Ovary (tissue), 9 donors: Measurements from ENCODE around the gene MBD5. TPM values are rescaled to one million over a fixed set of nuclear protein-coding genes. Genes with fewer than 3 reads are reported as not detected.

ENCODE experiments used
- DNase-seq, 5 donors: peaks; one replicate each; pipeline ENCODE4 v3.0.0-alpha.2; 2019 to 2020
- H3K27ac ChIP-seq, 2 donors: fragments of 200-600 bp; one replicate each; pipeline versions ENCODE4 v1.5.1 to v1.8.0; 2019 to 2022
- H3K27me3 ChIP-seq: fragments of 200-600 bp; one replicate; pipeline ENCODE4 v1.8.0; 2022
- H3K36me3 ChIP-seq: fragments of 200-600 bp; sonication (generic); one replicate; pipeline ENCODE4 v1.5.1; 2019
- H3K4me1 ChIP-seq: one replicate; pipeline ENCODE4 v1.8.1; 2013; ENCODE audit warnings: mild to moderate bottlenecking, moderate library complexity; ENCODE audit not compliant: insufficient read depth
- H3K4me3 ChIP-seq: fragments of 200-600 bp; sonication (generic); one replicate; pipeline ENCODE4 v1.5.1; 2017
- H3K9me3 ChIP-seq, 2 donors: fragments of 200-600 bp in 1 of 2; sonication (generic) in 1 of 2; one replicate each; pipeline versions ENCODE4 v1.5.1 to v1.8.1; 2013 to 2019; ENCODE audit warnings: mild to moderate bottlenecking in 1 of 2, moderate library complexity in 1 of 2
- CTCF ChIP-seq, 3 donors: fragments of 450-650 bp in 2 of 3; fragments of 200-600 bp in 1 of 3; IDR thresholded peaks; one replicate each; pipeline versions ENCODE4 v1.5.1 to v1.8.0; 2016 to 2022; ENCODE audit warnings: antibody characterized with exemption in 3 of 3, mild to moderate bottlenecking in 1 of 3
- EP300 ChIP-seq: sonication (generic); formaldehyde crosslinking; IDR thresholded peaks from one replicate; pipeline ENCODE4 v1.6.1; 2017; ENCODE audit warnings: antibody characterized with exemption
- POLR2A ChIP-seq: fragments of 450-650 bp; IDR thresholded peaks from one replicate; pipeline ENCODE4 v1.6.1; 2017; ENCODE audit warnings: antibody characterized with exemption, mild to moderate bottlenecking, moderate library complexity
- WGBS, 3 donors: extraction: QIAGEN DNeasy Blood & Tissue Kit in 1 of 3; methylation state at CpG; one replicate each; pipeline versions ENCODE4 v1.1.5 to v1.1.7; 2013 to 2017; 5-methylcytosine and 5-hydroxymethylcytosine counted together
- intact Hi-C, 4 donors: fragments of 100-400 bp; cut with DNase I; formaldehyde crosslinking; loops; one replicate each; pipeline versions ENCODE4 v1.11.0 to v1.15.1; 2022 to 2023
- polyA plus RNA-seq, 2 donors: library from polyadenylated mRNA; stranded (reverse); fragments of 200-250 nt in 1 of 2; fragments of 350-450 nt in 1 of 2; fragmentation: Illumina TruSeq in 1 of 2; extraction: RNeasy Lipid Tissue Mini Kit (QIAGEN cat#74804) in 1 of 2; gene quantifications; one replicate each; pipeline ENCODE4 v1.2.3, GENCODE V29; 2013 to 2014
- total RNA-seq, 7 donors: library from RNA; depleted of rRNA in 2 of 7; stranded (reverse); fragments of >200 nt in 2 of 7; fragmentation: NEBNext Ultra II Directional in 3 of 7; extraction: Animal tissue kit (Norgen Biotek cat#: 25700) in 3 of 7; gene quantifications; one replicate each; pipeline versions ENCODE4 v1.1.0 to v1.2.4, GENCODE V29; 2016 to 2023
- donor health status: DM: no; HTN: no; CAD: no; lungs with moderate emphysema.
- donor health status: DM: no; HTN: no; CAD: no.
- donor health status: Bipolar disorder and iron deficiency.
- donor health status: DM: yes; HTN: yes; CAD: no.
- donor health status: DM: no; HTN: no; CAD: no.
- donor health status: DM: yes; HTN: yes; CAD: no.

The MBD5 gene
- total and polyA plus RNA-seq, 9 donors, result 8.5 to 66.3 (median 45.8) TPM

- no peak for DNase-seq
- peaks cover 2% of the 10 kb centered on the region for H3K4me1 ChIP-seq
- intact Hi-C loops, result no loop called here
These were observed 75.1 kb downstream of the MBD5 start for GRCh38 chr2:148096012-148096411.

GRCh38 chr2:148102641-148103040 is 81.8 kb downstream of the MBD5 start:
- H3K27me3 ChIP-seq, result no peaks in the 10 kb centered on the region
- intact Hi-C loops, result no loop called here
- no peak for TF ChIP-seq CTCF (IDR thresholded peaks at IDR 0.05)
- no peak for TF ChIP-seq EP300
- no peak for TF ChIP-seq POLR2A
- H3K9me3 ChIP-seq, result no peaks in the 10 kb centered on the region
- no peak overlapping the region for H3K27ac ChIP-seq
- no peaks in the 10 kb centered on the region for H3K4me1 ChIP-seq
- no peak for DNase-seq
- no peak overlapping the region for H3K4me3 ChIP-seq
- WGBS, 3 donors, result 3 to 13% (median 4%) methylated on average over 1 of the region's 1 CpG
- H3K36me3 ChIP-seq, result no peaks in the 10 kb centered on the region

More at GRCh38 chr2:148096012-148096411, 75.1 kb downstream of the MBD5 start:
- Histone ChIP-seq H3K36me3 (no peaks in the 10 kb centered on the region), H3K27ac (no peak overlapping the region), H3K27me3 (no peaks in the 10 kb centered on the region), H3K9me3 (no peaks in the 10 kb centered on the region), H3K4me3 (no peak overlapping the region)
- no peak for TF ChIP-seq EP300
- TF ChIP-seq CTCF (IDR thresholded peaks at IDR 0.05), result no peak
- TF ChIP-seq POLR2A, result no peak

GRCh38 chr2:148103946-148104345 is 83.1 kb downstream of the MBD5 start:
- TF ChIP-seq CTCF (IDR thresholded peaks at IDR 0.05) (no peak), POLR2A (no peak), EP300 (no peak)
- intact Hi-C loops, result no loop called here
- H3K27ac ChIP-seq, result no peak overlapping the region
- H3K9me3 ChIP-seq, result no peaks in the 10 kb centered on the region
- no peaks in the 10 kb centered on the region for H3K4me1 ChIP-seq
- no peaks in the 10 kb centered on the region for H3K36me3 ChIP-seq
- no peaks in the 10 kb centered on the region for H3K27me3 ChIP-seq
- no peak overlapping the region for H3K4me3 ChIP-seq
- DNase-seq, result no peak

- intact Hi-C loops, result no loop called here
- TF ChIP-seq CTCF (IDR thresholded peaks at IDR 0.05) (no peak), POLR2A (no peak), EP300 (no peak)
- Histone ChIP-seq H3K9me3 (no peaks in the 10 kb centered on the region), H3K4me3 (no peak overlapping the region), H3K27ac (no peak overlapping the region), H3K4me1 (no peaks in the 10 kb centered on the region), H3K27me3 (no peaks in the 10 kb centered on the region), H3K36me3 (no peaks in the 10 kb centered on the region)
- DNase-seq, result no peak
These were observed 85.4 kb downstream of the MBD5 start for GRCh38 chr2:148106331-148106730.

- TF ChIP-seq EP300, result no peak
- TF ChIP-seq POLR2A, result no peak
- TF ChIP-seq CTCF (IDR thresholded peaks at IDR 0.05), result no peak
- Histone ChIP-seq H3K36me3 (no peaks in the 10 kb centered on the region), H3K27ac (no peak overlapping the region), H3K4me3 (no peak overlapping the region), H3K27me3 (no peaks in the 10 kb centered on the region), H3K4me1 (no peaks in the 10 kb centered on the region), H3K9me3 (no peaks in the 10 kb centered on the region)
- no peak for DNase-seq
- intact Hi-C loops, result no loop called here
- WGBS, 3 donors, result 95 to 97% (median 96%) methylated on average over 5 of the region's 5 CpGs
These were observed 87.5 kb downstream of the MBD5 start for GRCh38 chr2:148108385-148108784.
